HepG2 (cell line): ENCODE data around the gene AMN.

Experiments used
- SCMH1 ChIP-seq: sonication (generic); formaldehyde crosslinking; IDR thresholded peaks from 2 replicates; pipeline ENCODE4 v1.9.0; 2021; ENCODE audit warnings: missing genetic modification reagents, mild to moderate bottlenecking, borderline replicate concordance
- TF ChIP-seq, protein P1 (sequence below), 2 experiments: fragments of 450-650 bp in 1 of 2; sonication (generic) in 1 of 2; formaldehyde crosslinking in 1 of 2; IDR thresholded peaks; 2 replicates each; pipeline versions ENCODE4 v1.6.1 to v1.8.0; 2016 to 2022; ENCODE audit warnings: antibody characterized with exemption in 1 of 2, mild to moderate bottlenecking in 1 of 2, missing genetic modification reagents in 1 of 2
- TF ChIP-seq, protein P2 (sequence below): sonication (generic); formaldehyde crosslinking; IDR thresholded peaks from 2 replicates; pipeline ENCODE4 v1.5.1; 2020; ENCODE audit warnings: mild to moderate bottlenecking, missing genetic modification reagents, moderate library complexity

DNA sequence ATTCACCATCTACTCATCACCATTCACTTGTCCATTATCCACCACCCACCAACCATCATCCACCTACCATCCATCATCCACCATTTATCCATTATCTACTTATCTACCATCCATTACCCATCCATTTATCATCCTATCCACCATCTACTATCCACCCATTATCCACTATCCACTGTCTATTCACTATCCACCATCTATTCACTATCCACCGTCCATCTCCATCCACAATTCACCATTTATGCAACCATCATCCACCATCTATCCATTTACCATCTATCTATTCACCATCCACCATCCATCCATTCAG lies 1.5 kb upstream of the AMN start:
- TF ChIP-seq SCMH1 (CRISPR knock-in tag), result no peak
- TF ChIP-seq, protein P1, sequence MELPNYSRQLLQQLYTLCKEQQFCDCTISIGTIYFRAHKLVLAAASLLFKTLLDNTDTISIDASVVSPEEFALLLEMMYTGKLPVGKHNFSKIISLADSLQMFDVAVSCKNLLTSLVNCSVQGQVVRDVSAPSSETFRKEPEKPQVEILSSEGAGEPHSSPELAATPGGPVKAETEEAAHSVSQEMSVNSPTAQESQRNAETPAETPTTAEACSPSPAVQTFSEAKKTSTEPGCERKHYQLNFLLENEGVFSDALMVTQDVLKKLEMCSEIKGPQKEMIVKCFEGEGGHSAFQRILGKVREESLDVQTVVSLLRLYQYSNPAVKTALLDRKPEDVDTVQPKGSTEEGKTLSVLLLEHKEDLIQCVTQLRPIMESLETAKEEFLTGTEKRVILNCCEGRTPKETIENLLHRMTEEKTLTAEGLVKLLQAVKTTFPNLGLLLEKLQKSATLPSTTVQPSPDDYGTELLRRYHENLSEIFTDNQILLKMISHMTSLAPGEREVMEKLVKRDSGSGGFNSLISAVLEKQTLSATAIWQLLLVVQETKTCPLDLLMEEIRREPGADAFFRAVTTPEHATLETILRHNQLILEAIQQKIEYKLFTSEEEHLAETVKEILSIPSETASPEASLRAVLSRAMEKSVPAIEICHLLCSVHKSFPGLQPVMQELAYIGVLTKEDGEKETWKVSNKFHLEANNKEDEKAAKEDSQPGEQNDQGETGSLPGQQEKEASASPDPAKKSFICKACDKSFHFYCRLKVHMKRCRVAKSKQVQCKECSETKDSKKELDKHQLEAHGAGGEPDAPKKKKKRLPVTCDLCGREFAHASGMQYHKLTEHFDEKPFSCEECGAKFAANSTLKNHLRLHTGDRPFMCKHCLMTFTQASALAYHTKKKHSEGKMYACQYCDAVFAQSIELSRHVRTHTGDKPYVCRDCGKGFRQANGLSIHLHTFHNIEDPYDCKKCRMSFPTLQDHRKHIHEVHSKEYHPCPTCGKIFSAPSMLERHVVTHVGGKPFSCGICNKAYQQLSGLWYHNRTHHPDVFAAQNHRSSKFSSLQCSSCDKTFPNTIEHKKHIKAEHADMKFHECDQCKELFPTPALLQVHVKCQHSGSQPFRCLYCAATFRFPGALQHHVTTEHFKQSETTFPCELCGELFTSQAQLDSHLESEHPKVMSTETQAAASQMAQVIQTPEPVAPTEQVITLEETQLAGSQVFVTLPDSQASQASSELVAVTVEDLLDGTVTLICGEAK (IDR thresholded peaks at IDR 0.05), result no peak
- TF ChIP-seq, protein P1 (CRISPR knock-in tag; IDR thresholded peaks at IDR 0.05), result no peak
- TF ChIP-seq, protein P2, sequence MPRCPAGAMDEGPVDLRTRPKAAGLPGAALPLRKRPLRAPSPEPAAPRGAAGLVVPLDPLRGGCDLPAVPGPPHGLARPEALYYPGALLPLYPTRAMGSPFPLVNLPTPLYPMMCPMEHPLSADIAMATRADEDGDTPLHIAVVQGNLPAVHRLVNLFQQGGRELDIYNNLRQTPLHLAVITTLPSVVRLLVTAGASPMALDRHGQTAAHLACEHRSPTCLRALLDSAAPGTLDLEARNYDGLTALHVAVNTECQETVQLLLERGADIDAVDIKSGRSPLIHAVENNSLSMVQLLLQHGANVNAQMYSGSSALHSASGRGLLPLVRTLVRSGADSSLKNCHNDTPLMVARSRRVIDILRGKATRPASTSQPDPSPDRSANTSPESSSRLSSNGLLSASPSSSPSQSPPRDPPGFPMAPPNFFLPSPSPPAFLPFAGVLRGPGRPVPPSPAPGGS (CRISPR knock-in tag), result no peak
